22Rv1 (cell line): ENCODE data around the gene FKBP15.

Experiments used
- CTCF ChIP-seq: fragments of 450-650 bp; IDR thresholded peaks from 2 replicates; pipeline ENCODE4 v1.5.1; 2017; ENCODE audit warnings: mild to moderate bottlenecking
- ZFX ChIP-seq: fragments of 450-650 bp; IDR thresholded peaks from 2 replicates; pipeline ENCODE4 v1.6.1; 2017; ENCODE audit warnings: antibody characterized with exemption, borderline replicate concordance

GRCh38 chr9:113154471-113154870 is 66.6 kb downstream of the FKBP15 start:
- TF ChIP-seq CTCF: no peak
- TF ChIP-seq ZFX: no peak
